GM19455 (cell line): ENCODE measurements around the gene MAP2K2.

ENCODE experiments used
- ATAC-seq: cut with Tn5 transposase; IDR thresholded peaks from one replicate; pipeline ENCODE4 v1.9.1; 2021; ENCODE audit not compliant: unreplicated experiment

The MAP2K2 gene

DNA sequence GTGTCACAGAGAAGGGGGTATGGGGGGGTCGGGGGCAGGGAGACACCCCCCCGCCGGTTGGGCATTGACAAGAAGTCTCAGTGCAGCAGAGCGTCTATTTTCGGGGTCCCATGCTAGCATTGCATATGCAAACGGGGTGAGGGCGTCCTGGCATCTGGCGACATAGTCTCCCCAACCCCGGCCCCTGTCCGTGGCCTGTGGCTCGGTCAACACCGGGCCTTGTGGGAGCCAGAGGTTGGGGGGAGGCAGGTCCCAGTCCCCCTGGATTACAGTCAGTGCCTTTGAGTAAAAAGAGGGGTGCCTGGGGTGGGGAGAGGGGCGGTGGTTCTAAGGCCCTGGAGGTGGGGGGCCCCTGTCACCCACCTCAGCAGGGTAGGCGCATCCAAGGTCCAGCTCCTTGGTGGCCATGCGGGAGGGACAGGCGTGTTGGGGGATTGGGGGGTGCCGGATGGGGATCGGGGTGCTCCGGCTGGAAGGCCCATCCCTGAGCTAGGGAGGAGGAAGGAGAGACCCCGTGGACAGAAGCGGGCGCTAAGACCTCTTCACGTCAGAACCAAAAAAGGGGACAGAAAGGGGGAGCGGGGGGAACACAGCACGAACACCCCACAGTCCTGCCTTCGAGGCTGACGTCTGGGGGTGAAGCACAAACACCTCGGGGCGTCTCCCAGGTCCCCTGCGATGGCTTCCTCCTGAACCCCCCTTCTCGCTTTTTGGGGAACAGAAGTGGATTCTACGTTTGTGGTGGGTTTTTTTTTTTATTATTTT, 78.1 kb downstream of the MAP2K2 start:
- ATAC-seq, result no peak

DNA sequence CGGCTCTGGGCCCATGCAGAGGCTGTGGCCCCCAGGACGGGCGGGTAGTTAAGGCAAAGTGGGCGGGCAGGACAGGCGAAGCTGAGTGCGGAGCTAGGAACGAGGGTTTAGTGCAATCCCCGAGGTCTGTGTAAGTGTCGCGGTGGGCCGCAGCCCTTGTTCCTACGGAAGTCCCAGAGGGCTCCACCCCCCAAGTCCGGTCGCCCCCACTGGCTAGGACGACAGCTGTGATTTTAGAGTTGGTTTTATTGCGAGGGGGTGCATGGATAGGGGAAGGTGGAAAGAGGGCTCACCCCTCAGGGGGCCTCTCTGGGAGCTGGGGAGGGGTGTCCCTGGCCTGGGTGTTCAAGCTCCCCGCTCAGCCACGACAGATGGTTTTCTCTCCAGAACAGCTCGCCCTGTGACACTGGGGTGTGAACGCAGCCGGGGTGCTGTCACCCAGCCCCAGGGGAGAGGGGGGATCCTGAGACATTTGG, 78.9 kb downstream of the MAP2K2 start:
- ATAC-seq, result no peak

DNA sequence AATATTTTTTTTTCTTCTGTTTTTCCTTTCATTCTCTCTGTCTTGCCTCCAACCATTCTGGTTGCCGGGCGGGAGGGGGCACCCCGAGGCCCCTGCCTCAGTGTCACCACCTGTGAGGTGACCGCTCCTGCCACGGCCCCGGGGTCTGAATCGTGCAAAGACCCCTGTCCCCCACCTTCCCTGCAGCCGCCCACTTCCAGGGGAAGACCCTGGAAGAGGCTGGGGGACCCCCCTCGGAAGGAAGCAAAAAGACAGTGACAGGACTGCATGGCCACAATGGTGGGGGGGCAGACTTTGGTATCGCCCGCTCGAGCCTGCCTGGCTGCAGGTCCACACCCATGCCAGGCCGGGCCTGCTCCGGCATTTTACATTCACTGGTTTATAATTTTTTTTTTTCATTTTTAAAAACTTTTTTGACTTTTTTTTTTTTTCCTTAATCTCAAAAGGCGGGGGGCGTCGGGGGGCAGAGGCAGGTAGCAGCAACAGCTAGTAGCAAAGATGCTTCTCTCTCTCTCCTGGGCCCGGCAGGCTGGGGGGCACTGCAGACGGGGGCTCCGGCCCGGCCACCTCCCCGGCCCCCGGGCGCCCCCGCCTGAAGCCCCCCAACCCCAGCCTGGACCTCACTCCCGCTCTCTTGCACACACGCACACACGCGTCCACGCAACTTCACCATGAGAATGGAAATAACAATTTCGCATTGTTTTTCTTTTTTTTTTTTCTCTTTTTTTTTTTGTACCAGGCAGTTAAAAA, 79.8 kb downstream of the MAP2K2 start:
- ATAC-seq, result no peak

DNA sequence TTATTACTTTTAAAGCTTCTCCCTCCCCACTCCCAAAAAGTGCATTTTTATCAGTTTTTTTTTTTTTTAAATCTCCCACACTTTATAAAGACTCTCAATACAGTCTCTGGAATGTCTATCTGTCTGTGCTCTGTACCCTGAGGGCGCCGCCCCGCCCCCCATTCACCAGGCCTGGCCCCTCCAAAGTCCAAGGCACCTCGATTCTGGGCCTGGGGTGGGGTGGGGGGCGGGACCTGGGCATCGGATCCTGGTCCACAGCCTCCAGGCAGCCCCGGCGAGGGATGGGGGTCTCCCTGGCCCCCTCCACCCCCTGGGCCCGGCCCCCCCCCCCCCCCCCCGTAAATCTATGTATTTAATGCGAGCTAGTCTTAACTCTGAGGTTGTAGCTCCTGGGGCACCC, 80.5 kb downstream of the MAP2K2 start:
- no peak for ATAC-seq

DNA sequence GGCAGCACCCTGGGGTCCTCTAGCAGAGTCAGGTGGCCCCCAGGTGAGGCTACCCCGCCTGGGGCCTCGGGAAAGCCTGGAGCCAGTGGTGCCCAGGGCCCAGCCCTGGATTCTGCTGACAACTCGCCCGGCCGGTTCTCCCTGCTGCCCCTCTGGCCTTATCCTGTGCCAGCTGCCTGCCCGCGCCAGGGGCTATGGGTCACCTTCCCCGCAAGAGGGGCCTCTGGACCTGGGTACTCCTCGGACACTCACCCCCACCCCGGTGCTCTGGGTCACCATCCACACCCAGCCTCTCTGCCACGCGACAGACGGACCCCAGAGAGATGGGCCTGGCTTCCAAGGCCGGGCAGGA, 81.2 kb downstream of the MAP2K2 start:
- no peak for ATAC-seq

DNA sequence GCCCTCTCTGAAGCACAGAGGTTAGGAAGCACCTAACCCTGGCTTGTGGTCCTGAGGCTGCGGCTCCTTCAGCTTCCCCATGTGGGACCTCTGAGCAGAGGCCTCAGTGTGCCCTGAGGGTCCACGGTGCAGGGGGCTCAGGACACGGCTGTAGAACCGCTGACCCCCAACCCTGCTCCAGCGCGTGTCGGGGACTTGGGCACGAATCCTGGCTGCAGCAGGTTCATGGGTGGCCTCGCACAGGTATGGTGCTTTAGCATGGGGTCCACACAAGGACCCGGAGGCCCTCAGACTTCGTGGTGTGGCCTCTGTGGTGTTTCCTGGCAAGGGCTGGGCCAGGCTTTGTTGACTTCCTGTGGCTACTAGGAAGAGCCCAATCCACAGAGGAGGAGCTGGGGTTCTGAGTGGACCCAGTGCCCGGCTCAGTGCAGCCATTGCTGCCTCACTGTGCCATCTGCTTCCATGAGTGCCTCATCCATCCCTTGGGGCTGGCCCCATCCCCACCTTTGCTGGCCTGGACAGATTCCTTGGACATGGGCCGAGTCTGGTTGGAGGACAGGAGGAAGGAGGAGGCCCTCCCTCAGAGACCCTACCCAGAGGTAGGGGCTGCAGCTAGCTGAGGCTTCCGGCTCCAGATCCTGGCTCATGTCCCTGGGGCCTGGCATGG, 81.7 kb downstream of the MAP2K2 start:
- no peak for ATAC-seq
